ENCODE data around the gene IDH1.
"Not testable (repeated sequence)": the region's sequence is repeated elsewhere in the genome, so short reads cannot be mapped to it uniquely, and the experiment has no call there.

Gene IDH1

DNA sequence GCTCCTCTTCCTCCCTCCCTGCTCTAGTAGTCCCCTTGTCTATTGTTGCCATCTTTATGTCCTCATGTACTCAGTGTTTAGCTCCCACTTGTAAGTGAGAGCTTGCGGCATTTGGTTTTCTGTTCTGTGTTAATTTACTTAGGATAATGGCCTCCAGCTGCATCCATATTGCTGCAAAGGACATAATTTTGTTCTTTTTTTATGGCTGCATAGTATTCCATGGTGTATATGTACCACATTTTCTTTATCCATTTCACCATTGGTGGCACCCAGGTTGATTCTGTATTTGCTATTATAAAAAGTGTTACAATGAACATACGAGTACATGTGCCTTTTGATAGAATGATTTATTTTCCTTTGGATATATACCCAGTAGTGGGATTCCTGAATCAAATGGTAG, 23.7 kb upstream of the IDH1 start:
- H3K27ac Mint-ChIP-seq, result no peak overlapping the region
- no peaks in the 10 kb centered on the region for H3K4me1 Mint-ChIP-seq
- no peak for TF ChIP-seq CTCF (IDR thresholded peaks at IDR 0.05)
- peaks cover 87% of the 10 kb centered on the region for H3K36me3 Mint-ChIP-seq (ENCODE audit: low read depth)
- no peak for DNase-seq
- H3K27me3 Mint-ChIP-seq (ENCODE audit: low read depth, poor library complexity), result no peaks in the 10 kb centered on the region
- no peak overlapping the region for H3K4me3 Mint-ChIP-seq
- H3K9me3 Mint-ChIP-seq, result peaks cover 14% of the 10 kb centered on the region

GRCh38 chr2:208274748-208275147, 19.9 kb upstream of the IDH1 start:
- H3K27me3 Mint-ChIP-seq (ENCODE audit: low read depth, poor library complexity), result no peaks in the 10 kb centered on the region
- no peak overlapping the region for H3K27ac Mint-ChIP-seq
- no peaks in the 10 kb centered on the region for H3K4me1 Mint-ChIP-seq
- no peak for TF ChIP-seq CTCF (IDR thresholded peaks at IDR 0.05)
- H3K36me3 Mint-ChIP-seq (ENCODE audit: low read depth), result peaks cover 76% of the 10 kb centered on the region
- no peak overlapping the region for H3K4me3 Mint-ChIP-seq
- no peak for DNase-seq
- H3K9me3 Mint-ChIP-seq, result peaks cover 14% of the 10 kb centered on the region

DNA sequence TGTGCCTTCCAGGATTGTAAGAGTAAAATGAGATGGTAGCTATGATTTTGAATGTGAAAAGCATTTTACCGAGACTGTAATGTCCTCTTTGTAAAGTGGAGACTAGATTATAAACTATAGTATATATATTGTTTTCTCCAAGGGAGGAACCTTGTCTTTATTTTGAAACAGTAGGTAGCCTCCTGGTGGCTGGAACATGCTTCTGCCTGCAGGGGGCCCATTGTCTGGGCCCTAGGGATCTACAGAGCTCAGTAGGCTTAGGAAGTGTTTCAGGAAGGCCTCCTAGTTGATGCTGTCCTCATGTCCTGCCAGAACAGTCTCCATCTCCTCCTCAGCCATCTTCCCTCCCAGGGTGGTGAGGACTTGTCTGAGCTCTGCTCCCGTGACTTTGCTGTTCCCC, 14.2 kb upstream of the IDH1 start:
- Mint-ChIP-seq H3K9me3 (no peaks in the 10 kb centered on the region), H3K4me3 (no peak overlapping the region), H3K27ac (no peak overlapping the region), H3K27me3 (ENCODE audit: low read depth, poor library complexity) (no peaks in the 10 kb centered on the region), H3K36me3 (ENCODE audit: low read depth) (peaks cover 25% of the 10 kb centered on the region), H3K4me1 (peaks cover 35% of the 10 kb centered on the region)
- DNase-seq, result no peak
- TF ChIP-seq CTCF (IDR thresholded peaks at IDR 0.05), result no peak

- no peak for TF ChIP-seq CTCF (IDR thresholded peaks at IDR 0.05)
- no peak overlapping the region for H3K27ac Mint-ChIP-seq
- no peak for DNase-seq
- H3K4me1 Mint-ChIP-seq, result peaks cover 39% of the 10 kb centered on the region
- H3K4me3 Mint-ChIP-seq, result peak overlapping the region; percentile 97
- H3K9me3 Mint-ChIP-seq, result no peaks in the 10 kb centered on the region
- H3K27me3 Mint-ChIP-seq (ENCODE audit: low read depth, poor library complexity), result no peaks in the 10 kb centered on the region
- H3K36me3 Mint-ChIP-seq (ENCODE audit: low read depth), result peaks cover 22% of the 10 kb centered on the region
Observed at GRCh38 chr2:208268156-208268952, 13.5 kb upstream of the IDH1 start.

- not testable (repeated sequence) for H3K9me3 Mint-ChIP-seq; H3K27me3 Mint-ChIP-seq (ENCODE audit: low read depth, poor library complexity)
- peaks cover 39% of the 10 kb centered on the region for H3K4me1 Mint-ChIP-seq
- DNase-seq, result peak; percentile 8
- peaks cover 22% of the 10 kb centered on the region for H3K36me3 Mint-ChIP-seq (ENCODE audit: low read depth)
- H3K27ac Mint-ChIP-seq, result peak overlapping the region; percentile 99
- H3K4me3 Mint-ChIP-seq, result peak overlapping the region; percentile 97
Observed at GRCh38 chr2:208267526-208267925, 12.7 kb upstream of the IDH1 start.

- DNase-seq, result no peak
- Mint-ChIP-seq H3K9me3 (peaks cover 8% of the 10 kb centered on the region), H3K36me3 (ENCODE audit: low read depth) (peaks cover 20% of the 10 kb centered on the region), H3K4me1 (peaks cover 39% of the 10 kb centered on the region), H3K27me3 (ENCODE audit: low read depth, poor library complexity) (no peaks in the 10 kb centered on the region), H3K4me3 (peak overlapping the region; percentile 97), H3K27ac (peak overlapping the region; percentile 99)
- no peak for TF ChIP-seq CTCF (IDR thresholded peaks at IDR 0.05)
Observed at GRCh38 chr2:208266936-208267335, 12.1 kb upstream of the IDH1 start.

Data from nephron progenitor cell (in vitro differentiated cells).